Measurements from ENCODE around the gene CDKN1C.

CDKN1C gene

GRCh38 chr11:2863276-2863618, 22.3 kb downstream of the CDKN1C start:
- peak overlapping the region; percentile 47 for H2AFZ ChIP-seq (ENCODE audit: low read length, unreplicated experiment)
- H3K27ac ChIP-seq (ENCODE audit: low read depth, low read length): no peak overlapping the region
- no peaks in the 10 kb centered on the region for H3K36me3 ChIP-seq (ENCODE audit: insufficient read depth, low read length)
- H3K4me3 ChIP-seq (ENCODE audit: low read depth, low read length): peak overlapping the region; percentile 39; the same call in 1 of the 2 replicates
- H3K27me3 ChIP-seq (ENCODE audit: insufficient read depth, low read length): peaks cover 25% of the 10 kb centered on the region
- no peaks in the 10 kb centered on the region for H3K79me2 ChIP-seq (ENCODE audit: control insufficient read depth, insufficient read depth, low read length, unreplicated experiment)
- H3K4me1 ChIP-seq (ENCODE audit: control insufficient read depth, insufficient read depth, low read length, unreplicated experiment): no peaks in the 10 kb centered on the region

GRCh38 chr11:2862395-2863275, 22.9 kb downstream of the CDKN1C start:
- Histone ChIP-seq H3K27ac (ENCODE audit: low read depth, low read length) (no peak overlapping the region), H3K79me2 (ENCODE audit: control insufficient read depth, insufficient read depth, low read length, unreplicated experiment) (no peaks in the 10 kb centered on the region), H3K4me1 (ENCODE audit: control insufficient read depth, insufficient read depth, low read length, unreplicated experiment) (no peaks in the 10 kb centered on the region), H3K36me3 (ENCODE audit: insufficient read depth, low read length) (no peaks in the 10 kb centered on the region), H3K4me3 (ENCODE audit: low read depth, low read length) (peak overlapping the region; percentile 68; the same call in 1 of the 2 replicates), H2AFZ (ENCODE audit: low read length, unreplicated experiment) (peak overlapping the region; percentile 47), H3K27me3 (ENCODE audit: insufficient read depth, low read length) (peaks cover 19% of the 10 kb centered on the region; the same call in 1 of the 2 replicates)

GRCh38 chr11:2860636-2861035, 24.9 kb downstream of the CDKN1C start:
- Histone ChIP-seq H3K4me3 (ENCODE audit: low read depth, low read length) (no peak overlapping the region), H3K36me3 (ENCODE audit: insufficient read depth, low read length) (no peaks in the 10 kb centered on the region), H3K79me2 (ENCODE audit: control insufficient read depth, insufficient read depth, low read length, unreplicated experiment) (no peaks in the 10 kb centered on the region), H3K27ac (ENCODE audit: low read depth, low read length) (no peak overlapping the region), H3K27me3 (ENCODE audit: insufficient read depth, low read length) (peaks cover 13% of the 10 kb centered on the region; the same call in 1 of the 2 replicates), H3K4me1 (ENCODE audit: control insufficient read depth, insufficient read depth, low read length, unreplicated experiment) (no peaks in the 10 kb centered on the region), H2AFZ (ENCODE audit: low read length, unreplicated experiment) (no peak overlapping the region)

- H3K27me3 ChIP-seq (ENCODE audit: insufficient read depth, low read length): peaks cover 13% of the 10 kb centered on the region; the same call in 1 of the 2 replicates
- no peaks in the 10 kb centered on the region for H3K36me3 ChIP-seq (ENCODE audit: insufficient read depth, low read length)
- no peak overlapping the region for H2AFZ ChIP-seq (ENCODE audit: low read length, unreplicated experiment)
- no peak overlapping the region for H3K4me3 ChIP-seq (ENCODE audit: low read depth, low read length)
- no peaks in the 10 kb centered on the region for H3K79me2 ChIP-seq (ENCODE audit: control insufficient read depth, insufficient read depth, low read length, unreplicated experiment)
- H3K4me1 ChIP-seq (ENCODE audit: control insufficient read depth, insufficient read depth, low read length, unreplicated experiment): no peaks in the 10 kb centered on the region
- H3K27ac ChIP-seq (ENCODE audit: low read depth, low read length): no peak overlapping the region
Observed at GRCh38 chr11:2859699-2860037, 25.9 kb downstream of the CDKN1C start.

- Histone ChIP-seq H3K4me3 (ENCODE audit: low read depth, low read length) (no peak overlapping the region), H3K27ac (ENCODE audit: low read depth, low read length) (no peak overlapping the region), H3K79me2 (ENCODE audit: control insufficient read depth, insufficient read depth, low read length, unreplicated experiment) (no peaks in the 10 kb centered on the region), H3K36me3 (ENCODE audit: insufficient read depth, low read length) (no peaks in the 10 kb centered on the region), H3K27me3 (ENCODE audit: insufficient read depth, low read length) (peaks cover 13% of the 10 kb centered on the region; the same call in 1 of the 2 replicates), H3K4me1 (ENCODE audit: control insufficient read depth, insufficient read depth, low read length, unreplicated experiment) (no peaks in the 10 kb centered on the region), H2AFZ (ENCODE audit: low read length, unreplicated experiment) (no peak overlapping the region)
Observed at GRCh38 chr11:2858995-2859698, 26.4 kb downstream of the CDKN1C start.

- Histone ChIP-seq H3K36me3 (ENCODE audit: insufficient read depth, low read length) (no peaks in the 10 kb centered on the region), H2AFZ (ENCODE audit: low read length, unreplicated experiment) (no peak overlapping the region), H3K27me3 (ENCODE audit: insufficient read depth, low read length) (peaks cover 7% of the 10 kb centered on the region; the same call in 1 of the 2 replicates), H3K79me2 (ENCODE audit: control insufficient read depth, insufficient read depth, low read length, unreplicated experiment) (no peaks in the 10 kb centered on the region), H3K4me1 (ENCODE audit: control insufficient read depth, insufficient read depth, low read length, unreplicated experiment) (no peaks in the 10 kb centered on the region), H3K4me3 (ENCODE audit: low read depth, low read length) (no peak overlapping the region), H3K27ac (ENCODE audit: low read depth, low read length) (no peak overlapping the region)
Observed at GRCh38 chr11:2857918-2858317, 27.7 kb downstream of the CDKN1C start.

- no peaks in the 10 kb centered on the region for H3K36me3 ChIP-seq (ENCODE audit: insufficient read depth, low read length)
- no peak overlapping the region for H3K27ac ChIP-seq (ENCODE audit: low read depth, low read length)
- no peak overlapping the region for H2AFZ ChIP-seq (ENCODE audit: low read length, unreplicated experiment)
- H3K4me1 ChIP-seq (ENCODE audit: control insufficient read depth, insufficient read depth, low read length, unreplicated experiment): no peaks in the 10 kb centered on the region
- no peaks in the 10 kb centered on the region for H3K79me2 ChIP-seq (ENCODE audit: control insufficient read depth, insufficient read depth, low read length, unreplicated experiment)
- H3K27me3 ChIP-seq (ENCODE audit: insufficient read depth, low read length): peaks cover 6% of the 10 kb centered on the region; the same call in 1 of the 2 replicates
- H3K4me3 ChIP-seq (ENCODE audit: low read depth, low read length): no peak overlapping the region
Observed at GRCh38 chr11:2857276-2857675, 28.3 kb downstream of the CDKN1C start.

GRCh38 chr11:2855162-2855561, 30.4 kb downstream of the CDKN1C start:
- H3K36me3 ChIP-seq (ENCODE audit: insufficient read depth, low read length): no peaks in the 10 kb centered on the region
- no peak overlapping the region for H3K27ac ChIP-seq (ENCODE audit: low read depth, low read length)
- H3K4me1 ChIP-seq (ENCODE audit: control insufficient read depth, insufficient read depth, low read length, unreplicated experiment): no peaks in the 10 kb centered on the region
- no peak overlapping the region for H3K4me3 ChIP-seq (ENCODE audit: low read depth, low read length)
- H3K79me2 ChIP-seq (ENCODE audit: control insufficient read depth, insufficient read depth, low read length, unreplicated experiment): no peaks in the 10 kb centered on the region
- H2AFZ ChIP-seq (ENCODE audit: low read length, unreplicated experiment): no peak overlapping the region
- no peaks in the 10 kb centered on the region for H3K27me3 ChIP-seq (ENCODE audit: insufficient read depth, low read length)

GRCh38 chr11:2853997-2854560, 31.5 kb downstream of the CDKN1C start:
- H2AFZ ChIP-seq (ENCODE audit: low read length, unreplicated experiment): no peak overlapping the region
- no peak overlapping the region for H3K27ac ChIP-seq (ENCODE audit: low read depth, low read length)
- H3K4me3 ChIP-seq (ENCODE audit: low read depth, low read length): no peak overlapping the region

GRCh38 chr11:2853401-2853800, 32.2 kb downstream of the CDKN1C start:
- Histone ChIP-seq H2AFZ (ENCODE audit: low read length, unreplicated experiment) (no peak overlapping the region), H3K36me3 (ENCODE audit: insufficient read depth, low read length) (no peaks in the 10 kb centered on the region), H3K27ac (ENCODE audit: low read depth, low read length) (no peak overlapping the region), H3K4me3 (ENCODE audit: low read depth, low read length) (no peak overlapping the region), H3K79me2 (ENCODE audit: control insufficient read depth, insufficient read depth, low read length, unreplicated experiment) (no peaks in the 10 kb centered on the region), H3K4me1 (ENCODE audit: control insufficient read depth, insufficient read depth, low read length, unreplicated experiment) (no peaks in the 10 kb centered on the region), H3K27me3 (ENCODE audit: insufficient read depth, low read length) (no peaks in the 10 kb centered on the region)

More at GRCh38 chr11:2853997-2854560, 31.5 kb downstream of the CDKN1C start:
- Histone ChIP-seq H3K27me3 (ENCODE audit: insufficient read depth, low read length) (no peaks in the 10 kb centered on the region), H3K36me3 (ENCODE audit: insufficient read depth, low read length) (no peaks in the 10 kb centered on the region), H3K79me2 (ENCODE audit: control insufficient read depth, insufficient read depth, low read length, unreplicated experiment) (no peaks in the 10 kb centered on the region), H3K4me1 (ENCODE audit: control insufficient read depth, insufficient read depth, low read length, unreplicated experiment) (no peaks in the 10 kb centered on the region)
